GM13976 (cell line): ENCODE data around the gene NMNAT3.

Experiments used
- DNase-seq: peaks from one replicate; pipeline ENCODE4 v3.0.0; 2012; ENCODE audit warnings: low spot score
- CTCF ChIP-seq: IDR thresholded peaks from 2 replicates; pipeline ENCODE4 v1.5.1; 2012; ENCODE audit warnings: borderline replicate concordance, mild to moderate bottlenecking; ENCODE audit not compliant: insufficient read depth; ENCODE audit errors: extremely low read depth, missing control alignments, control extremely low read depth
- in situ Hi-C: fragments of 300-500 bp; cut with MboI; formaldehyde crosslinking; loops from one replicate; pipeline ENCODE4 v1.12.0; 2022; ENCODE audit warnings: low sequenced_read_pairs, mixed read lengths, inconsistent platforms; ENCODE audit not compliant: unreplicated experiment

Gene NMNAT3

GRCh38 chr3:139617672-139618268, 60.0 kb downstream of the NMNAT3 start:
- in situ Hi-C loops, result no loop called here
- DNase-seq, result no peak
- TF ChIP-seq CTCF, result no peak

GRCh38 chr3:139611528-139611927, 66.2 kb downstream of the NMNAT3 start:
- DNase-seq, result no peak
- in situ Hi-C loops, result no loop called here
- TF ChIP-seq CTCF, result no peak

- no peak for DNase-seq
- in situ Hi-C loops, result no loop called here
- TF ChIP-seq CTCF, result no peak
Measured at GRCh38 chr3:139610886-139611285, 66.9 kb downstream of the NMNAT3 start.

- no peak for DNase-seq
- in situ Hi-C loops, result no loop called here
- TF ChIP-seq CTCF, result no peak
Measured at GRCh38 chr3:139608924-139609323, 68.8 kb downstream of the NMNAT3 start.

GRCh38 chr3:139608108-139608380, 69.7 kb downstream of the NMNAT3 start:
- no peak for DNase-seq
- in situ Hi-C loops, result no loop called here
- TF ChIP-seq CTCF, result no peak

GRCh38 chr3:139607257-139608107, 70.3 kb downstream of the NMNAT3 start:
- no peak for TF ChIP-seq CTCF
- in situ Hi-C loops, result no loop called here
- DNase-seq, result no peak
